Measurements from ENCODE around the gene VCAN. TPM values are rescaled to one million over a fixed set of nuclear protein-coding genes. Genes with fewer than 3 reads are reported as not detected.

VCAN gene
- total RNA-seq, 6 experiments from 2014 or later: 18.8 to 25.5 (median 22.5) TPM

GRCh38 chr5:83496626-83497025 is 25.1 kb downstream of the VCAN start:
- Mint-ChIP-seq H3K4me1 (ENCODE audit: low read depth) (peaks cover 11% of the 10 kb centered on the region; the same call in 1 of the 2 replicates), H3K27me3 (ENCODE audit: insufficient read depth) (no peaks in the 10 kb centered on the region; the same call in 1 of the 2 replicates), H3K27ac (no peak overlapping the region), H3K9me3 (no peaks in the 10 kb centered on the region), H3K36me3 (ENCODE audit: low read depth) (peaks cover 4% of the 10 kb centered on the region; the same call in 1 of the 2 replicates), H3K4me3 (no peak overlapping the region)
- no peak for DNase-seq
- TF ChIP-seq, protein P1, sequence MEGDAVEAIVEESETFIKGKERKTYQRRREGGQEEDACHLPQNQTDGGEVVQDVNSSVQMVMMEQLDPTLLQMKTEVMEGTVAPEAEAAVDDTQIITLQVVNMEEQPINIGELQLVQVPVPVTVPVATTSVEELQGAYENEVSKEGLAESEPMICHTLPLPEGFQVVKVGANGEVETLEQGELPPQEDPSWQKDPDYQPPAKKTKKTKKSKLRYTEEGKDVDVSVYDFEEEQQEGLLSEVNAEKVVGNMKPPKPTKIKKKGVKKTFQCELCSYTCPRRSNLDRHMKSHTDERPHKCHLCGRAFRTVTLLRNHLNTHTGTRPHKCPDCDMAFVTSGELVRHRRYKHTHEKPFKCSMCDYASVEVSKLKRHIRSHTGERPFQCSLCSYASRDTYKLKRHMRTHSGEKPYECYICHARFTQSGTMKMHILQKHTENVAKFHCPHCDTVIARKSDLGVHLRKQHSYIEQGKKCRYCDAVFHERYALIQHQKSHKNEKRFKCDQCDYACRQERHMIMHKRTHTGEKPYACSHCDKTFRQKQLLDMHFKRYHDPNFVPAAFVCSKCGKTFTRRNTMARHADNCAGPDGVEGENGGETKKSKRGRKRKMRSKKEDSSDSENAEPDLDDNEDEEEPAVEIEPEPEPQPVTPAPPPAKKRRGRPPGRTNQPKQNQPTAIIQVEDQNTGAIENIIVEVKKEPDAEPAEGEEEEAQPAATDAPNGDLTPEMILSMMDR (IDR thresholded peaks at IDR 0.05): no peak

- Mint-ChIP-seq H3K4me3 (no peak overlapping the region), H3K4me1 (ENCODE audit: low read depth) (peaks cover 10% of the 10 kb centered on the region; the same call in 1 of the 2 replicates), H3K36me3 (ENCODE audit: low read depth) (peaks cover 4% of the 10 kb centered on the region; the same call in 1 of the 2 replicates), H3K27ac (no peak overlapping the region), H3K9me3 (no peaks in the 10 kb centered on the region), H3K27me3 (ENCODE audit: insufficient read depth) (no peaks in the 10 kb centered on the region; the same call in 1 of the 2 replicates)
- DNase-seq: no peak
- TF ChIP-seq, protein P1 (IDR thresholded peaks at IDR 0.05): no peak
Observed at GRCh38 chr5:83498585-83498984, 27.0 kb downstream of the VCAN start.

GRCh38 chr5:83503662-83504061 is 32.1 kb downstream of the VCAN start:
- no peak overlapping the region for H3K27ac Mint-ChIP-seq
- TF ChIP-seq, protein P1 (IDR thresholded peaks at IDR 0.05): no peak
- H3K36me3 Mint-ChIP-seq (ENCODE audit: low read depth): peaks cover 8% of the 10 kb centered on the region
- H3K4me1 Mint-ChIP-seq (ENCODE audit: low read depth): peaks cover 16% of the 10 kb centered on the region
- no peak overlapping the region for H3K4me3 Mint-ChIP-seq
- no peaks in the 10 kb centered on the region for H3K9me3 Mint-ChIP-seq
- no peaks in the 10 kb centered on the region; the same call in 1 of the 2 replicates for H3K27me3 Mint-ChIP-seq (ENCODE audit: insufficient read depth)
- DNase-seq: no peak

- no peak overlapping the region for H3K4me3 Mint-ChIP-seq
- peaks cover 8% of the 10 kb centered on the region for H3K36me3 Mint-ChIP-seq (ENCODE audit: low read depth)
- H3K9me3 Mint-ChIP-seq: no peaks in the 10 kb centered on the region
- TF ChIP-seq, protein P1 (IDR thresholded peaks at IDR 0.05): no peak
- H3K4me1 Mint-ChIP-seq (ENCODE audit: low read depth): peaks cover 16% of the 10 kb centered on the region
- DNase-seq: peak; percentile 39
- no peak overlapping the region for H3K27ac Mint-ChIP-seq
- H3K27me3 Mint-ChIP-seq (ENCODE audit: insufficient read depth): no peaks in the 10 kb centered on the region
Observed at GRCh38 chr5:83507431-83507830, 35.9 kb downstream of the VCAN start.

DNA sequence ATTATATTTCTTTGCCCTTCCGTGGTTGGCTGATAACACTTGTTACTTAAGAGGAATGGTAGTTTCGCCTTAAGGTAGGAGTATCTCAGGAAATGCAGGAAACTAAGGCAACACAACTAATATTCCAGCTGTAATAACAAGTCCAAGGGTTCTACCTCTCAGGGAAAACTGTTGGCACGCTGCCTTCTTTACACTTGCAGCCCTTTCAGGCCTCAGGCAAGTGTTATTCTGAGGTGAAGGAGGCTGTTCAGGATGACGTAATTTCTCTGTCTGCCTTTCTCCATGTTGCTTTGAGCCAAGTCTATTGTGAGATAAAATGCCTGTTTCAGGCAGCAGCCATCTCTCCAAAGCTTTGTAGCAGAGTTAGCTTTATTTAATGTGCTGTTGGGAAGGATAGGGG is 38.0 kb downstream of the VCAN start:
- H3K27me3 Mint-ChIP-seq (ENCODE audit: insufficient read depth): no peaks in the 10 kb centered on the region
- peaks cover 8% of the 10 kb centered on the region for H3K36me3 Mint-ChIP-seq (ENCODE audit: low read depth)
- H3K4me3 Mint-ChIP-seq: no peak overlapping the region
- TF ChIP-seq, protein P1 (IDR thresholded peaks at IDR 0.05): no peak
- no peaks in the 10 kb centered on the region for H3K9me3 Mint-ChIP-seq
- H3K27ac Mint-ChIP-seq: no peak overlapping the region
- DNase-seq: no peak
- H3K4me1 Mint-ChIP-seq (ENCODE audit: low read depth): peaks cover 13% of the 10 kb centered on the region

- H3K36me3 Mint-ChIP-seq (ENCODE audit: low read depth): peaks cover 8% of the 10 kb centered on the region
- H3K4me1 Mint-ChIP-seq (ENCODE audit: low read depth): peaks cover 13% of the 10 kb centered on the region
- TF ChIP-seq, protein P1 (IDR thresholded peaks at IDR 0.05): no peak
- H3K9me3 Mint-ChIP-seq: no peaks in the 10 kb centered on the region
- no peaks in the 10 kb centered on the region for H3K27me3 Mint-ChIP-seq (ENCODE audit: insufficient read depth)
- no peak for DNase-seq
- H3K27ac Mint-ChIP-seq: no peak overlapping the region
- no peak overlapping the region for H3K4me3 Mint-ChIP-seq
Observed at GRCh38 chr5:83510260-83510659, 38.7 kb downstream of the VCAN start.
